Activated CD8-positive, alpha-beta memory T cell treated with anti-CD3 and anti-CD28 coated beads for 48 hours (primary cell): Measurements from ENCODE around the gene KIAA0586.
"Not testable (repeated sequence)": the region's sequence is repeated elsewhere in the genome, so short reads cannot be mapped to it uniquely, and the experiment has no call there.

Experiments used
- DNase-seq, 3 experiments: peaks; one replicate each; pipeline ENCODE4 v3.0.0-alpha.2; 2020; ENCODE audit warnings: low read depth in 2 of 3, low spot score in 2 of 3

Gene KIAA0586

DNA sequence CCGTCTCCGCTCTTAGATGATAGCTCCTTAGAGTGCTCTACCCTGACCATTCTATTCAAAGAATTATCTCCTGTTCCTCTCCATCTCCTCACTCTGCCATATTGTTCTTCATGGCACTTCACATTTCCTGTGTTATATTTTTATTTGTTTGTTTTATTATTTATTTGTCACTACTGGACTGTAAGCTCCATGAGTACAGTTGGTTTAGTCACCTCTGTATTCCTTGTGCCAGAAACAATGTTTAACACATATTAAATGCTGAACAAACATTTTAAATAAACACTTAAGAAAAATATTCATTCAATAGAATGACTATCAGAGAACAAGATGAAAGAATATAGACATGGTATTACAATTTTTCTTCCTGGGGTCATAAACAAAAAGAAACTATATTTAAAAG, 35.6 kb downstream of the KIAA0586 start:
- no peak for DNase-seq

- DNase-seq, result no peak
Measured at GRCh38 chr14:58464652-58465051, 37.1 kb downstream of the KIAA0586 start.

GRCh38 chr14:58465421-58465820, 37.9 kb downstream of the KIAA0586 start:
- DNase-seq, result no peak

DNA sequence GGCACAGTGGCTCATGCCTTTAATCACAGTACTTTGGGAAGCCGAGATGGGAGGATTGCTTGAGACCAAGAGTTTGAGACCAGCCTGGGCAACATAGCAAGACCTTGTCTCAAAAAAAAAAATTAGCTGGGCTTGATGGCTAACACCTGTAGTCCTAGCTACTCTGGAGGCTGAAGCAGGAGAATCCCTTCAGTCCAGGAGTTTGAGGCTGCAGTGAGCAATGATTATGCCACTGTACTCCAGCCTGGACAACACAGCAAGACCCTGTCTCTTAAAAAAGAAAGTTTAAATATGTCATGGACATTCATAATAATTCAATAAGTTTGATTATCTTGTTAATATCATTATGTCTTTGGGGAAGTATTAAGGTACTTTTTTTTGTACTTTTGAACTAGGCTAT, 38.9 kb downstream of the KIAA0586 start:
- DNase-seq, result no peak

DNA sequence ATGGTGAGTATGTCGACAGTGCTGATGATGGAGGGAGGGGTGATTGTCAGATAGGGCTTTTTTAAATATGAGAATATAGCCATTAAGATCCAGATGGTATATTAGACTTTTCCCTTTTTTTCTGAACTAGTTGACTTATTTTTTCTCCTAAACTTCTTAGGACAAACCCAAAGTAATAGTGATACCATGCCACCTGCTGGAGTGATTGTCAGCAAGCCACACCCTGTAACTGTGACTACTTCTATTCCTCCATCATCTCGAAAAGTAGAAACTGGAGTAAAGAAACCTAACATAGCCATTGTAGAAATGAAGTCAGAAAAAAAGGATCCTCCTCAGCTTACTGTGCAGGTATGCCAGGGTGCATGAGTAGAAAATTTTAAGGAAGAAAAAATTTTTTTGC, 40.1 kb downstream of the KIAA0586 start:
- DNase-seq, result no peak

- no peak for DNase-seq
Measured at GRCh38 chr14:58469309-58469708, 41.8 kb downstream of the KIAA0586 start.

GRCh38 chr14:58476320-58476719, 48.8 kb downstream of the KIAA0586 start:
- no peak for DNase-seq

- DNase-seq, result no peak
Measured at GRCh38 chr14:58477653-58478052, 50.1 kb downstream of the KIAA0586 start.

DNA sequence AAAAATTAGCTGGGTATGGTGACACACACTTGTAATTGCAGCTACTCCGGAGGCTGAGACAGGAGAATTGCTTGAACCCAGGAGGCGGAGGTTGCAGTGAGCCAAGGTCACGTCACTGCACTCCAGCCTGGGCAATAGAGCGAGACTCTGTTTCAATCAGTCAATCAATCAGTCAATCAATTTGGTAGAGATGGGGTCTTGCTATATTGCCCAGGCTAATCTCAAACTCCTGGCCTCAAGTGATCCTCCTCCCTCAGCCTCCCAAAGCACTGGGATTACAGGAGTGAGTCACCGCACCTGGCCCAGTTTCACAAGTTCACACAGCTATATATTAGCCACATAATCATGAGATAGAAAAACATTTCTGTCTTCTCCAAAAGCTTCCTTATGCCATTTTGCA, 50.8 kb downstream of the KIAA0586 start:
- DNase-seq, result not testable (repeated sequence)

DNA sequence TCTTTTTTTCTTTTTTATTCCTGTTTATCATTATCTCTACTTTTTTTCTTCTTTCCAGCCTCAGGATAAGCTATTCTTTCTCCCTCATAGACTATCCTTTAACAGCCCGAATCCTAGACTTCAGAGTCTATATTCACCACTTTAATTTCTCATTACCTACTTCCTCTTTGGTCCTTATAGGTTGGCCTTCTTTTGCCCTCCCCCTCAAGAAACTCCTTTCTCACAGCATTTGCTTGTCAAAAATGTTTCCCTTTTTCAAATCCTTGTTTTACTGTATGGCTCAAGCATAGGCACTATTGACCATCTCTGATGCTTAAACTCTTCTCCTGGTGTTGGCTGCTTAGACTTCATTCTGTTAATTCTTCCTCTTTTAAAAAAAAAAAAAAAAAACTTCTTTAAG, 52.5 kb downstream of the KIAA0586 start:
- no peak for DNase-seq

DNA sequence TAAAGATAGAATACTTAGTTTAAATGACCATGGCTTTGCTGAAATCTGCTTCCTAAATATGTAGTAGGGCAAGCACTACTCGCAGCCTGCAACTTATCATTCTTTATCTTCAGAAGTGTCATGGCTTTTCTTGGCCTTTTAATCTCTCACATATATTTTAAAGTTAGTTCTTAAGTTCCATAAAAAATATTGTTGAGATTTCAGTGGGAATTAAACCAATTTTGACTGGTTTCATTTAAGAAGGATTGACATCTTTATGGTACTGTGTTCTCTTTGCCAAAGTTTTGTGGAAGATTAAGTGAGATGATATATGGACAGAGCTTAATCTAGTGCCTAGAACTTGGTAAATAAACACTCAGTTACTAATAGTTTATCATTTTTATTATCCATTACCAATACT, 56.7 kb downstream of the KIAA0586 start:
- no peak for DNase-seq

- DNase-seq, result no peak
Measured at GRCh38 chr14:58488550-58488949, 61.0 kb downstream of the KIAA0586 start.

GRCh38 chr14:58491593-58491992, 64.1 kb downstream of the KIAA0586 start:
- DNase-seq, result no peak

- DNase-seq, result no peak
Measured at GRCh38 chr14:58492044-58492443, 64.5 kb downstream of the KIAA0586 start.

DNA sequence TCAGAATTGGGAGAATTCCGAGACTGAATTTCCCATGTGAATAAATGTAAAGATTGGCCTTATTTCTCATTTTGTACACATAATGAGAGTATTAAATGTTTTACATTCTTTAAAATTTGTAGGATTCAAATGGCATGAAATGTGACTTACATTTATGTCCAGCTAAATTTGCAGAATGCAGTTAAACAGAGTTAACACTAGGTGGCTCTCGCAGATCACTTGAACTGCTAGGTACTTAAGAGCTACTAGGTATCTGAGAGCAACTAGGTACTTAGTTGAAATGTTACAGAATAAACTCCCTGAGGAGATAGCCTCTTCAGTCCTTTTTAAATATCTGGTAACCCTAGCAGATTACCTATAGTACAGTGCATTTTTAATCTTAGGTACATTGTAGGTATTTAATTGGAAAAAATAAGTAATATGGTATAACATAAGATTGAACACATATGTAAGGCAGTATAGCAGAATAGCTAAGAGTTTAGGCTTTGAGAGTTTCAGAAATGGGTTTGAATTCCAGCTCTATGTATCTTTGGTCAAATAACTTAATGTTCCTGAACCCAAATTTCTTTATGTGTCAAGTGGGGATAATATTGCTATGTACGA, 73.8 kb downstream of the KIAA0586 start:
- no peak for DNase-seq

- no peak for DNase-seq
Measured at GRCh38 chr14:58513272-58513671, 85.8 kb downstream of the KIAA0586 start.

DNA sequence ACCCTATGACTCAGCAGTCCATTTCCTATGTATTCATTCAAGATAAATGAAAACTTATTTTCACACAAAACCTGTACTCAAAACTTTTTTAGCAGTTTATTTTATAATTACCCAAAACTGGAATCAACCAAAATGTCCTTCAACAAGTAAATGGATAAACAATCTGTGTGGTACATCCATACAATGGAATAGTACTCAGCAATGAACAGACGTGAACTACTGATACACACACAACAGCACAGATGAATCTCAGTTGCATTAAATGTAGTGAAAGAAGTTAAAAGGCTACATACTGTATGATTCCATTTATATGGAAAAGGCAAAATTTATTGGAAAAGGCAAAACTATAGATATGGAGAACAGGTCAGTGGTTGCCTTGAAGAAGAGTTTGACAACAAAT, 90.1 kb downstream of the KIAA0586 start:
- DNase-seq, result no peak

GRCh38 chr14:58525691-58526090, 98.2 kb downstream of the KIAA0586 start:
- DNase-seq, result not testable (repeated sequence)

GRCh38 chr14:58533446-58533845, 105.9 kb downstream of the KIAA0586 start:
- no peak for DNase-seq

DNA sequence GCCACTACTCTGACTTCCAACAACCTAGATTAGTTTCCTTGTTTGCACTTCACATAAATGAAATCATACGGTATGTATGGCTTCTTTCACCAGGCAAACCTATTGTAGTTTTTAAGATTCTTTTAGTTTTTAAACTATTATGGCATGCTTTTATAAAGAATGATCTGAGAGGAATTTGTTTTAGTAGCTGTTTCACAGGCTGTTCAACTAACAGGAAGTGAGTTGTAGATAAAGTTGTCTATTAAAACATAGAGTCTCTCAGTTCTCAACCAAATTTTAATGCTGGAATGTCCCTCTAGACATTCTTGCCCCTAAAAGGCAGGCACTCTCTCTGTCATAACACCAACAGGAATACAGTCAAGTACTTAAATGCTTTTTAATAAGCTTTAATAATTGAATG, 107.5 kb downstream of the KIAA0586 start:
- no peak for DNase-seq

DNA sequence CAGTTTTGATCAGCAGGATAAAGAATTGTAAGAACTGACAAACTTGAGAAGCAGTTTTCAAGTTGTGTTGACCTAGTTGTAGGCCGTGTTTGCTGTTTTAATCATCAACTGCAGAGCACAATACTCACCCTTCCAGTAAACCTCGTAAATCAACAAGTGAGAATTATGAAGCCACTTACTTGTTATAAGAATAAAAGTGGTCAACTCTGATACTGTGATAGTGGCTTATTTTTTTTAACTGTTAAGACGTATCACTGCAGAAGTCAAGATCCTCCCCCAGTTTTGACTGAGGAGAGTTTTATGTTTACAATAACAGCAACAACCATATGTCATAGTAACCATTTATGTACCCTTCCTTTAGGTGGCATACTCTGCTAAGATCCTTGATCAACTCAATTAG, 109.5 kb downstream of the KIAA0586 start:
- DNase-seq, result no peak

GRCh38 chr14:58540749-58541632, 113.5 kb downstream of the KIAA0586 start:
- DNase-seq, result no peak

GRCh38 chr14:58541633-58542022, 114.1 kb downstream of the KIAA0586 start:
- DNase-seq, result no peak
